ENCODE measurements around the gene NFATC2IP. TPM values are rescaled to one million over a fixed set of nuclear protein-coding genes. Genes with fewer than 3 reads are reported as not detected.

Gene NFATC2IP
- total and polyA plus RNA-seq, 2 of the 8 experiments (the other 6 are each of a cell fraction or from before 2014, with no cell fraction given) = 54.4 to 71.5 TPM

DNA sequence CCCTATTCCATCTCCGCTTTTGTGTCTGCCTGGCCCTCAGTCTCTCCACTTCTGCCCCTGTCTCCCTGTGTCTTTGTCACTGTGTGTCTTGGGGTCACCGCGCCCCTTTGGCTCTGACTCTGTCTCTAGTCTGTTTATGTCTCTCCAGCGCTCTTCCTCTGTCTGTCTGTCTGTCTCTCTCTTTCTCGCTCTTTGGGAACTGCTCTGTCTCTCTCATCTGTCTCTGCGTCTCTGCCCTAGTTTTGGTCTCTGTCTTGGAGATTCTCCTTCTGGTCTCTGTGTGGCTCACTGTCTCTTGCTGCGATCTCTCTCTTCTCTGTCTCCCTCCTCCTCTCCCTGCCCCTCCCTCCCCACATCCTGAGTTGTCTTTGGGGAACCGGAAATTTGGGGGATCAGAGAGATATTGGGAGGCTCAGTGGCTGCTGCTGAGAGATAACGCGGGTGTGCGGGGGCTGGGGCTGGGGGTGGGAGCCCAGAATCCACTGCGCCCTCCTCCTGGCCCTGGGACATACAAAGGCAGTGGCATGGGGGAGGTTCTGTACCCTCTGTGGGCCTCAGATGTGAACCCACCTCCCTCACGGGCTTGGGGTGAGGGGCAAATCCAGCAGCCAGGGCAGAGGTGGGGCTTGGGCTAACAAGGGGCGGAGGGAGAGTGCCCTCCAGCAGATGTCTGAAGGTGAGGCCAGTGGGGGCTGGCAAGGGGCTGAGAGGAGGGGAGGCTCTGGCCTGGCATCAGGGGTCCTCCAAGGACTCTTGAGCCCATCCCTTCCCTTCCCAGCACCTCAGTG is 58.5 kb downstream of the NFATC2IP start:
- H4K91ac ChIP-seq (replicated peaks; ENCODE audit: insufficient read length, low read length) = no peak overlapping the region
- no peak overlapping the region for H2BK20ac ChIP-seq (ENCODE audit: low read length)
- H3K23ac ChIP-seq (ENCODE audit: insufficient read length) = no peak overlapping the region
- no peaks in the 10 kb centered on the region for H3K79me2 ChIP-seq (ENCODE audit: control insufficient read depth in 1 of 2, insufficient read depth in 2 of 2, low read length in 2 of 2)
- no peak overlapping the region for H2AK5ac ChIP-seq (ENCODE audit: low read depth, low read length)
- CTCF ChIA-PET (ENCODE audit: partially characterized antibody) = interaction anchor here (1.8 to 2.4 kb wide), 3 partner anchors 10 to 32 kb away, joined by 4 to 15 read pairs (median 9); no protein-coding TSS in a partner anchor
- 0 out of 2 replicates have a peak overlapping the region, but pooled peaks have one; percentile 46 for H2BK15ac ChIP-seq (ENCODE audit: low read length)
- H4K5ac ChIP-seq (ENCODE audit: insufficient read length, low read depth, low read length) = no peak overlapping the region
- FAIRE-seq (no peak), DNase-seq (ENCODE audit: low read depth in 1 of 2, low spot score in 2 of 2) (no peak)
- H2BK5ac ChIP-seq (ENCODE audit: low read depth, low read length) = no peak overlapping the region
- H3K27ac ChIP-seq (ENCODE audit: low read depth, low read length) = no peak overlapping the region
- no peak overlapping the region for H2BK120ac ChIP-seq (replicated peaks; ENCODE audit: low read depth, low read length)
- H2BK12ac ChIP-seq (ENCODE audit: low read depth, low read length) = no peak overlapping the region
- TF ChIP-seq ATF2 (IDR thresholded peaks at IDR 0.05; ENCODE audit: low read length) = no peak
- no peak for TF ChIP-seq SP4 (IDR thresholded peaks at IDR 0.05; ENCODE audit: low read length)
- no peak for TF ChIP-seq BRCA1 (IDR thresholded peaks at IDR 0.05; ENCODE audit: low read depth, low read length)
- TF ChIP-seq EP300 (IDR thresholded peaks at IDR 0.05; ENCODE audit: borderline replicate concordance in 1 of 2, low read depth in 2 of 2, low read length in 2 of 2) = no peak
- TF ChIP-seq, protein P1, sequence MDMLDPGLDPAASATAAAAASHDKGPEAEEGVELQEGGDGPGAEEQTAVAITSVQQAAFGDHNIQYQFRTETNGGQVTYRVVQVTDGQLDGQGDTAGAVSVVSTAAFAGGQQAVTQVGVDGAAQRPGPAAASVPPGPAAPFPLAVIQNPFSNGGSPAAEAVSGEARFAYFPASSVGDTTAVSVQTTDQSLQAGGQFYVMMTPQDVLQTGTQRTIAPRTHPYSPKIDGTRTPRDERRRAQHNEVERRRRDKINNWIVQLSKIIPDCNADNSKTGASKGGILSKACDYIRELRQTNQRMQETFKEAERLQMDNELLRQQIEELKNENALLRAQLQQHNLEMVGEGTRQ (IDR thresholded peaks at IDR 0.05; ENCODE audit: low read length) = no peak
- no peak for TF ChIP-seq KDM4A (IDR thresholded peaks at IDR 0.05; ENCODE audit: low read depth, low read length, severe bottlenecking)
- TF ChIP-seq ZNF274 (IDR thresholded peaks at IDR 0.05; ENCODE audit: borderline replicate concordance, extremely low read depth, low read length) = no peak
- no peak for TF ChIP-seq ASH2L (IDR thresholded peaks at IDR 0.05; ENCODE audit: low read length)
- no peak for TF ChIP-seq FOSL1 (IDR thresholded peaks at IDR 0.05; ENCODE audit: insufficient read depth, low read depth, low read length)
- H4K8ac ChIP-seq (ENCODE audit: extremely low read depth, insufficient read depth, low read length) = no peak overlapping the region
- WGBS, 2 experiments (ENCODE audit: extremely low coverage in 1 of 2, insufficient coverage in 1 of 2, insufficient read length in 1 of 2, insufficient replicate concordance in 2 of 2, low coverage in 1 of 2, low lambda C conversion rate in 2 of 2, missing lambda C conversion rate in 1 of 2) = 81% methylated on average over 11 of the region's 14 CpGs; no CpG with 5 or more reads in 1 of the 2 experiments
- no peaks in the 10 kb centered on the region for H4K20me1 ChIP-seq (replicated peaks in 1 of 2; ENCODE audit: control insufficient read depth in 1 of 2, insufficient read depth in 2 of 2, low read length in 2 of 2)
- H3K4ac ChIP-seq (replicated peaks; ENCODE audit: insufficient read length, low read depth, low read length) = no peak overlapping the region
- H3K56ac ChIP-seq (replicated peaks; ENCODE audit: insufficient read length, low read depth, low read length) = no peak overlapping the region
- H3K9ac ChIP-seq (replicated peaks in 1 of 4; ENCODE audit: extremely low read depth in 1 of 4, low read depth in 3 of 4, low read length in 3 of 4) = peak overlapping the region in 1 of 4 experiments; percentile 18; a peak in 2 of 7 replicates
- H3K79me1 ChIP-seq (ENCODE audit: low read depth, low read length) = no peaks in the 10 kb centered on the region
- H3K18ac ChIP-seq (ENCODE audit: extremely low read depth, low read length) = no peak overlapping the region
- no peak overlapping the region for H3K4me2 ChIP-seq (ENCODE audit: insufficient read depth in 1 of 2, low read depth in 2 of 2, low read length in 2 of 2)
- H3K9me3 ChIP-seq (ENCODE audit: insufficient read depth in 2 of 2, low read depth in 1 of 2, low read length in 1 of 2) = no peaks in the 10 kb centered on the region
- no peaks in the 10 kb centered on the region for H3K27me3 ChIP-seq (replicated peaks in 1 of 4; ENCODE audit: control insufficient read depth in 3 of 4, extremely low read depth in 1 of 4, insufficient read depth in 3 of 4, low read length in 3 of 4)
- POLR2A ChIA-PET (ENCODE audit: partially characterized antibody) = no interaction called here
- no peak overlapping the region for H3K14ac ChIP-seq (ENCODE audit: insufficient read length)
- H3K4me3 ChIP-seq (ENCODE audit: extremely low read depth in 1 of 4, insufficient read depth in 2 of 4, low read depth in 3 of 4, low read length in 4 of 4) = no peak overlapping the region
- H3K36me3 ChIP-seq (ENCODE audit: control insufficient read depth in 2 of 4, insufficient read depth in 4 of 4, low read length in 3 of 4) = no peaks in the 10 kb centered on the region
- H3K4me1 ChIP-seq (replicated peaks in 1 of 4; ENCODE audit: control insufficient read depth in 3 of 4, insufficient read depth in 4 of 4, low read length in 3 of 4) = peaks cover 0 to 1% (median 0%) of the 10 kb centered on the region in 4 experiments; a peak in 2 of 7 replicates
- H2AFZ ChIP-seq (ENCODE audit: low read length) = peak overlapping the region; percentile 94; the same call in 1 of the 2 replicates
- peaks cover 2% of the 10 kb centered on the region; the same call in 1 of the 2 replicates for H3K23me2 ChIP-seq (ENCODE audit: low read depth, low read length)

Measured in H1 (cell line).